Measurements from ENCODE around the gene SRBD1.

DNA sequence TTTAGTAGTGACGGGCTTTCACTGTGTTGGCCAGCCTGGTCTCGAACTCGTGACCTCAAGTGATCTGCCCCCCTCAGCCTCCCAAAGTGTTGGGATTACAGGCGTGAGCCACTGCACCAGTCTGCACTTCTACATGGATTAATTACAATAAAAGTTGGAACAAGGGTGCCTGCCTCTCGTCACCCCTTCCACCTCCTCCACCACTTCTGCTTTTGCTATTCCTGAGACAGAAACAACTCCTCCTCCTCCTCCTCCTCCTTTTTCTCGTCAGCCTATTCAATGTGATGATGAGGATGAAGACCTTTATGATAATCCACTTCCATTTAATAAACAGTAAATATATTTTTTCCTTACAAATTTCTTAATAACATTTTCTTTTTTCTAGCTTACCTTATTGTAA is 35.2 kb downstream of the SRBD1 start:
- no peak for TF ChIP-seq GATA3 (IDR thresholded peaks at IDR 0.05; ENCODE audit: low read depth, low read length)
- no peak for TF ChIP-seq GATA2 (IDR thresholded peaks at IDR 0.05; ENCODE audit: low read depth, low read length)
